Ureter (tissue), 1 donor: Measurements from ENCODE around the gene GFAP. TPM values are rescaled to one million over a fixed set of nuclear protein-coding genes. Genes with fewer than 3 reads are reported as not detected.
"Not testable (repeated sequence)": the region's sequence is repeated elsewhere in the genome, so short reads cannot be mapped to it uniquely, and the experiment has no call there.

Experiments used
- DNase-seq: peaks from one replicate; pipeline ENCODE4 v3.0.0-alpha.2; 2020; ENCODE audit warnings: low spot score
- total RNA-seq: library from RNA; stranded (reverse); gene quantifications from one replicate; pipeline ENCODE4 v1.2.4, GENCODE V29; 2023
- donor health status: DM: yes; HTN: yes; CAD: no.

The GFAP gene
- total RNA-seq: 0.81 TPM

- DNase-seq: no peak
Observed at GRCh38 chr17:44915321-44915726, at the start of gene GFAP. Gene GFAP (minus strand): TSS chr17:44915500. CDS start chr17:44915486, 14 bp downstream.

GRCh38 chr17:44961921-44962350 is 46.6 kb upstream of the GFAP start:
- DNase-seq: no peak

GRCh38 chr17:44960691-44961090 is 45.4 kb upstream of the GFAP start:
- DNase-seq: no peak

GRCh38 chr17:44959821-44960531 is 44.7 kb upstream of the GFAP start:
- no peak for DNase-seq

- DNase-seq: no peak
Observed at GRCh38 chr17:44956998-44957981, 42.0 kb upstream of the GFAP start.

- DNase-seq: no peak
Observed at GRCh38 chr17:44955674-44956425, 40.5 kb upstream of the GFAP start.

- DNase-seq: no peak
Observed at GRCh38 chr17:44952946-44953475, 37.7 kb upstream of the GFAP start.

- no peak for DNase-seq
Observed at GRCh38 chr17:44948315-44948795, 33.1 kb upstream of the GFAP start.

- DNase-seq: peak; percentile 91
Observed at GRCh38 chr17:44947461-44948314, 32.4 kb upstream of the GFAP start, which contains the start of gene KIF18B. Gene KIF18B (minus strand): TSS chr17:44947773. CDS start chr17:44936344, 11,429 bp downstream.

- not testable (repeated sequence) for DNase-seq
Observed at GRCh38 chr17:44945652-44946051, 30.4 kb upstream of the GFAP start.

- no peak for DNase-seq
Observed at GRCh38 chr17:44942456-44942855, 27.2 kb upstream of the GFAP start.

- DNase-seq: no peak
Observed at GRCh38 chr17:44941712-44942331, 26.5 kb upstream of the GFAP start.

GRCh38 chr17:44940768-44941167 is 25.5 kb upstream of the GFAP start:
- DNase-seq: no peak

GRCh38 chr17:44940317-44940716 is 25.0 kb upstream of the GFAP start:
- no peak for DNase-seq

GRCh38 chr17:44935116-44935515 is 19.8 kb upstream of the GFAP start:
- DNase-seq: no peak

GRCh38 chr17:44934745-44935105 is 19.4 kb upstream of the GFAP start:
- no peak for DNase-seq

GRCh38 chr17:44933824-44934744 is 18.8 kb upstream of the GFAP start:
- DNase-seq: no peak

- no peak for DNase-seq
Observed at GRCh38 chr17:44932787-44933097, 17.4 kb upstream of the GFAP start.
